Kidney capillary endothelial cell (primary cell): ENCODE results near the gene TMC1.

Experiments used
- DNase-seq: peaks from one replicate; pipeline ENCODE4 v3.0.0-alpha.2; 2018; ENCODE audit warnings: low spot score

TMC1 gene

GRCh38 chr9:72614067-72614466 is 92.7 kb downstream of the TMC1 start:
- DNase-seq, result no peak

- DNase-seq, result no peak
Measured at GRCh38 chr9:72615931-72616330, 94.5 kb downstream of the TMC1 start.

GRCh38 chr9:72618811-72619210 is 97.4 kb downstream of the TMC1 start:
- DNase-seq, result no peak

- no peak for DNase-seq
Measured at GRCh38 chr9:72622186-72622585, 100.8 kb downstream of the TMC1 start.

- no peak for DNase-seq
Measured at GRCh38 chr9:72623156-72623555, 101.7 kb downstream of the TMC1 start.

- no peak for DNase-seq
Measured at GRCh38 chr9:72627147-72627546, 105.7 kb downstream of the TMC1 start.

- no peak for DNase-seq
Measured at GRCh38 chr9:72627956-72628540, 106.6 kb downstream of the TMC1 start.

- no peak for DNase-seq
Measured at GRCh38 chr9:72633966-72634365, 112.6 kb downstream of the TMC1 start.

- no peak for DNase-seq
Measured at GRCh38 chr9:72635197-72635596, 113.8 kb downstream of the TMC1 start.

GRCh38 chr9:72636621-72637020 is 115.2 kb downstream of the TMC1 start:
- DNase-seq, result no peak

- DNase-seq, result no peak
Measured at GRCh38 chr9:72643651-72644050, 122.2 kb downstream of the TMC1 start.

- DNase-seq, result no peak
Measured at GRCh38 chr9:72646061-72646460, 124.7 kb downstream of the TMC1 start.

GRCh38 chr9:72648324-72649126 is 127.1 kb downstream of the TMC1 start:
- DNase-seq, result no peak

GRCh38 chr9:72649127-72649442 is 127.7 kb downstream of the TMC1 start:
- DNase-seq, result no peak

- DNase-seq, result no peak
Measured at GRCh38 chr9:72650206-72650605, 128.8 kb downstream of the TMC1 start.

- no peak for DNase-seq
Measured at GRCh38 chr9:72656021-72656420, 134.6 kb downstream of the TMC1 start.

GRCh38 chr9:72657023-72657422 is 135.6 kb downstream of the TMC1 start:
- DNase-seq, result no peak

GRCh38 chr9:72658703-72659102 is 137.3 kb downstream of the TMC1 start:
- no peak for DNase-seq

- DNase-seq, result no peak
Measured at GRCh38 chr9:72661401-72662135, 140.2 kb downstream of the TMC1 start.

GRCh38 chr9:72665421-72665820 is 144.0 kb downstream of the TMC1 start:
- DNase-seq, result no peak

- no peak for DNase-seq
Measured at GRCh38 chr9:72667181-72667580, 145.8 kb downstream of the TMC1 start.

- no peak for DNase-seq
Measured at GRCh38 chr9:72674961-72675360, 153.6 kb downstream of the TMC1 start.

GRCh38 chr9:72675586-72675985 is 154.2 kb downstream of the TMC1 start:
- DNase-seq, result no peak
